Skeletal muscle tissue (tissue), 4 donors: Measurements from ENCODE around the gene RNASE4. TPM values are rescaled to one million over a fixed set of nuclear protein-coding genes. Genes with fewer than 3 reads are reported as not detected.

Experiments
- H3K27ac ChIP-seq: one replicate; pipeline ENCODE4 v1.7.0; 2013; ENCODE audit warnings: mild to moderate bottlenecking, low read depth, low read length, inconsistent platforms
- H3K27me3 ChIP-seq, 3 donors: one replicate each; pipeline ENCODE4 v1.7.0; 2013; ENCODE audit warnings: low read length in 3 of 3; ENCODE audit not compliant: control insufficient read depth in 3 of 3, insufficient read depth in 3 of 3
- H3K36me3 ChIP-seq, 3 donors: one replicate each; pipeline ENCODE4 v1.7.0; 2013; ENCODE audit warnings: low read length in 3 of 3; ENCODE audit not compliant: control insufficient read depth in 3 of 3, insufficient read depth in 3 of 3
- H3K4me1 ChIP-seq, 3 donors: one replicate each; pipeline ENCODE4 v1.7.0; 2013; ENCODE audit warnings: low read length in 3 of 3, mild to moderate bottlenecking in 3 of 3; ENCODE audit not compliant: control insufficient read depth in 3 of 3, insufficient read depth in 3 of 3
- H3K4me3 ChIP-seq, 3 donors: one replicate each; pipeline ENCODE4 v1.7.0; 2013; ENCODE audit warnings: low read length in 3 of 3
- H3K9ac ChIP-seq, 3 donors: one replicate each; pipeline ENCODE4 v1.7.0; 2013; ENCODE audit warnings: low read length in 3 of 3, mild to moderate bottlenecking in 3 of 3, moderate library complexity in 2 of 3, low read depth in 1 of 3
- H3K9me3 ChIP-seq, 3 donors: one replicate each; pipeline ENCODE4 v1.7.0; 2013; ENCODE audit warnings: low read length in 3 of 3; ENCODE audit not compliant: control insufficient read depth in 3 of 3
- total RNA-seq: library from RNA; depleted of rRNA; stranded (reverse); fragments of >200 nt; gene quantifications from one replicate; pipeline ENCODE4 v1.2.3, GENCODE V29; 2014
- donor health status: Osteomylitis.

Gene RNASE4
- total RNA-seq, 1 donor from 2014 or later = 17.7 TPM

DNA sequence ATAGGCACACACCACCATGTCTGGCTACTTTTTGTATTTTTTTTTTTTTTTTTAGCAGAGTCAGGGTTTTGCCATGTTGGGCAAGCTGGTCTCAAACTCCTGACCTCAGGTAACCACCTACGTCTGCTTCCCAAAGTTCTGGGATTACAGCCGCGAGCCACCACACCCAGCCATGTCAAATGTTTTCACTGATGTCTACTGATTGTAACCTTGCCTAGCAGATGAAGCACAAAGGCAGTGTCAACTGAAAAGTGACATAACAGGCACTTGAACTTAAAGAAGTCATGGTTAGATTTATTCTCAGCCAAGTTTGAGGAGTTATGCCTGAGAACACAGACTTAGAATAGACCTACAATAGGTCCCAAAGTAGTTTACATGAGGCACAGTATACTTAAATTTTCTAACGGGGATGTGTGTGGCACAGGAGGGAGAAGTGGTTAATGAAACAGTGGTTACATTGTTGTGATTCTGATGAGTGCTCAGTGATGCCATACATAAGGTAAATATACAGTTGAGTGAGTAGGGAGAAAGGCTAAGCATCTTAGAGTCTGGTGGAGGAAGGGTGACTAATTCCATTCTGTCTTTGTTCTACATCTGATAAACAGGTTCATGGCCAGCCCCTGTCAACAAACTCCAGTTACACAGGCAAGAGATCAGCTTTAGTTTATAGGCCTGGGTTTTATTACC, 12.6 kb upstream of the RNASE4 start:
- peaks cover 7 to 23% (median 12%) of the 10 kb centered on the region in 3 donors for H3K27me3 ChIP-seq
- no peak overlapping the region for H3K27ac ChIP-seq
- no peak overlapping the region for H3K9ac ChIP-seq
- no peaks in the 10 kb centered on the region for H3K4me1 ChIP-seq
- H3K36me3 ChIP-seq = no peaks in the 10 kb centered on the region
- no peak overlapping the region for H3K4me3 ChIP-seq
- no peaks in the 10 kb centered on the region for H3K9me3 ChIP-seq

- Histone ChIP-seq H3K27me3 (peaks cover 0 to 4% (median 3%) of the 10 kb centered on the region in 3 donors), H3K4me3 (no peak overlapping the region), H3K27ac (no peak overlapping the region), H3K9ac (no peak overlapping the region), H3K4me1 (peaks cover 1 to 7% (median 5%) of the 10 kb centered on the region in 3 donors), H3K9me3 (no peaks in the 10 kb centered on the region), H3K36me3 (no peaks in the 10 kb centered on the region)
These were observed 8.7 kb upstream of the RNASE4 start for GRCh38 chr14:20675669-20676068.

- Histone ChIP-seq H3K4me3 (no peak overlapping the region), H3K9me3 (no peaks in the 10 kb centered on the region), H3K36me3 (no peaks in the 10 kb centered on the region), H3K27me3 (peaks cover 0 to 4% (median 3%) of the 10 kb centered on the region in 3 donors), H3K4me1 (peaks cover 5 to 11% (median 9%) of the 10 kb centered on the region in 3 donors), H3K27ac (no peak overlapping the region), H3K9ac (no peak overlapping the region)
These were observed 8.3 kb upstream of the RNASE4 start for GRCh38 chr14:20676072-20676471.

DNA sequence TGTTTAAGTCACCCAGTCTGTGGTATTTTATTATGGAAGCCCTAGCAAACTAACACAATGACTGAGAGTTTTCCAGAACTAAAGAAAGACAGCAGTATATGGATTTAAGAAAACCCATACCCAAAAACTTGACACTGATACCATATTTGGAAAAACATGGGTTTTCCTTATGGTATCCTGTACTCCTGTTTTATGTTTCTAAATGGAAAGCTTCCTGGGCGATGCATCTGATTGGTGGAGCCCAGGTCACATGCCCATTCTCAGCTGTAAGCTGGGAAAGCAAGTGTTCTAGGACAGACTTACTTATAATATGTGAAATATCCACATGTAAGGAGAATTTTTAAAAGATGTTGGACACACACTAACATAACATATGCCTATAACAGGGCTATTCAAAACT, 4.5 kb upstream of the RNASE4 start:
- H3K4me3 ChIP-seq = no peak overlapping the region
- H3K4me1 ChIP-seq = peaks cover 28 to 40% (median 29%) of the 10 kb centered on the region in 3 donors
- no peaks in the 10 kb centered on the region for H3K27me3 ChIP-seq
- no peaks in the 10 kb centered on the region for H3K36me3 ChIP-seq
- no peaks in the 10 kb centered on the region for H3K9me3 ChIP-seq
- no peak overlapping the region for H3K9ac ChIP-seq
- no peak overlapping the region for H3K27ac ChIP-seq

DNA sequence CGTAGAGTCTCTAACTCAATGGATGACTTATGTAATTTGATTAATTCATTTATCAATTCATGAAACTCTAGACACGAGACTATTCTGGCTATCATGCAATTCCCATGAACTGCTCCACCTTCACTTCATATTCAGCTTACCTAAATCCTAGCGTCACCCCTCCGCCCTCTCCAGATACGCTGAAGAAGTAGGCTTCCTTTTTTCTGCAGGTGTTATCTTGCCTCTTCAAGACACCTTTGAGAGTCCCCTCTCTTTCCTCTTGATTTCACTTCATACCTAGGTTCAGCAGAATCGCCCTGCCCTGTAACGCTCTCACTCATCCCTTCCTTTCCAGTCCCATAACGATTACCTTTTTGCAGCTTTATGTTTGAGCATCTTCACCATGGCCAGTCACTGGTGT, 4.0 kb upstream of the RNASE4 start:
- Histone ChIP-seq H3K4me1 (peaks cover 29 to 43% (median 32%) of the 10 kb centered on the region in 3 donors), H3K9ac (no peak overlapping the region)

DNA sequence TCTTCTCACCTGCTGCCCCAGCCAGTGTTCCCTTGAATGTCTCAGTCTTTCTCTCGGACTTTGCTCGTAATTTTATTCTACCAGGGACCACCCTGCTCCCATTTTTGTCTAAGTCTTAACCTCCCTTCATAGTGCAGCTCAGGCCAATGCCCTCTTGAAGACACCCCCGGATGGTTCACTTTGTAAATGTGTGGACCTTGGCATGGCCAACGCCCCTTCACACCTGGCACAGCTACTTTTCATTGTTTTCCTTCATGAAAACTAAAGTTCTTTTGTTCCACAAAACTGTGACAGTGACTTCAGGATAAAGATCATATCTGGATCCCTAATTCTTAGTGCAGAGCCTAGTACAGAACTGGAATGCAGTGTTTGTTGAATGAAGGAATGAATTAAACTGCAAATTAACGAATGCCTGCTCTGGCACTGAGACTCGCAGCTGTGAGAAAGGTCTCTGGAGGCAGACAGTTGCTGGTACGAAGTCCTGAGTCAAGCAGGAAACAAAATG, 3.5 kb upstream of the RNASE4 start:
- peaks cover 29 to 43% (median 32%) of the 10 kb centered on the region in 3 donors for H3K4me1 ChIP-seq
- H3K4me3 ChIP-seq = peak overlapping the region; percentile 83 to 94 (median 88)
- H3K9ac ChIP-seq = peak overlapping the region; percentile 94 to 99 (median 97)
- H3K27ac ChIP-seq = peak overlapping the region; percentile 99
- no peaks in the 10 kb centered on the region for H3K27me3 ChIP-seq
- no peaks in the 10 kb centered on the region for H3K36me3 ChIP-seq
- H3K9me3 ChIP-seq = no peaks in the 10 kb centered on the region

More for the DNA sequence above, 4.0 kb upstream of the RNASE4 start:
- H3K9me3 ChIP-seq = no peaks in the 10 kb centered on the region
- H3K4me3 ChIP-seq = peak overlapping the region in 1 of 3 donors; percentile 94
- no peak overlapping the region for H3K27ac ChIP-seq
- H3K27me3 ChIP-seq = no peaks in the 10 kb centered on the region
- no peaks in the 10 kb centered on the region for H3K36me3 ChIP-seq

DNA sequence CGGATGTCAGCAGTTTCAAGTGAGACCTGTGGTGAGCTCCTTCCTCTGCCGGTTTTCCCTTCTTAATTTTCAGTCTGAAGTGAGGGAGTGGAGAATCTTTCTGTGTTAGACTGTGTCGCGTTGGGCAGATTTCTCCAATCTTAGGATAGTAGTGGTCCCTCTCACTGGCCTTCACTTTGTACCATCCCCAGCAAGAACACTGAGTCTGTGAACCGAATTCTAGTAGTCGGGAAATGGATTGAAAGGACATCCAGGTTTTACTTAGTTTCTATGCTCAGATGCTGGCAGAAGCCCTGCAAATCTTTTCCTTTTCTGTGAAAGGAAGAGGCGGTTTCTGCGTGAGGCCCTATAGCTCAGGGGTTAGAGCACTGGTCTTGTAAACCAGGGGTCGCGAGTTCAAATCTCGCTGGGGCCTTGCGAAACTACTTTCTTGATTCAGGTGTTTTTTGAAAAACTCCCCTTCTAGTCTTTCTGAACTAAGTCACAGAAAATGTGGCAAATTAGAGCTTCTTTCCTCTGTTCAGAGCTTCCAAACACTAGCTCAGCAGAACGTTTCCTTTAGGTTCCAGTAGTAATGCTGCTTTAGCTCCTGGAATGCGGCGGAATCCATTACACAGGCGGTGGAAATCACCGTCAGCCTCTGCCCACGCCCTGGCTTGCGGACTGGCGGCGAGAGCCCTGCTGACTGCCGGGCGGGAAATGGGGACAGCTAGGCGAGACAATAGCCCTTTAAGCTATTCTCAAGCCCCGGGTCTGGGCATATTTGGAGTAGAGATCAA, 2.8 kb upstream of the RNASE4 start:
- Histone ChIP-seq H3K9me3 (no peaks in the 10 kb centered on the region), H3K4me3 (peak overlapping the region; percentile 83 to 94 (median 88)), H3K9ac (peak overlapping the region; percentile 94 to 99 (median 97)), H3K4me1 (peaks cover 29 to 43% (median 32%) of the 10 kb centered on the region in 3 donors), H3K27me3 (no peaks in the 10 kb centered on the region), H3K27ac (peak overlapping the region; percentile 99), H3K36me3 (no peaks in the 10 kb centered on the region)

DNA sequence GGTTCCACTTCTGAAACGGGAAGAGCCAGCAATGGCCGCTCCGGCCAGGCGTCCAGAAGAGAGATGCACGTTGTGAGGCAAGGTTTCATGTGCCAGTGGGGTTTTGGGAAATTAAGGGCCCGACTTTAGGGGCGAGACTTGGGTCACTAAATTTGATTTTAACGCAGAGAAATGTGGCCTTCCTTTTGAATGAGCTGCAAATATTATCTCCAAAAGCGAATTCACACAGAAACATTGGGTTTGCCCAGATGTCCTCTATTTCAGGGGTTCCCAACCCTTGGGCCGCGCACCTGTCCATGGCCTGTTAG, 2.3 kb upstream of the RNASE4 start:
- peak overlapping the region; percentile 83 to 94 (median 88) for H3K4me3 ChIP-seq
- H3K36me3 ChIP-seq = no peaks in the 10 kb centered on the region
- peak overlapping the region; percentile 94 to 99 (median 97) for H3K9ac ChIP-seq
- H3K9me3 ChIP-seq = no peaks in the 10 kb centered on the region
- H3K27me3 ChIP-seq = no peaks in the 10 kb centered on the region
- H3K27ac ChIP-seq = peak overlapping the region; percentile 99
- peaks cover 29 to 43% (median 32%) of the 10 kb centered on the region in 3 donors for H3K4me1 ChIP-seq

GRCh38 chr14:20682435-20683124, 1.8 kb upstream of the RNASE4 start:
- Histone ChIP-seq H3K4me1 (peaks cover 29 to 43% (median 32%) of the 10 kb centered on the region in 3 donors), H3K36me3 (no peaks in the 10 kb centered on the region), H3K9ac (peak overlapping the region; percentile 94 to 99 (median 97)), H3K27me3 (no peaks in the 10 kb centered on the region), H3K9me3 (no peaks in the 10 kb centered on the region), H3K27ac (peak overlapping the region; percentile 99), H3K4me3 (peak overlapping the region; percentile 83 to 94 (median 88))
